ENCODE measurements around the gene NINL.

DNA sequence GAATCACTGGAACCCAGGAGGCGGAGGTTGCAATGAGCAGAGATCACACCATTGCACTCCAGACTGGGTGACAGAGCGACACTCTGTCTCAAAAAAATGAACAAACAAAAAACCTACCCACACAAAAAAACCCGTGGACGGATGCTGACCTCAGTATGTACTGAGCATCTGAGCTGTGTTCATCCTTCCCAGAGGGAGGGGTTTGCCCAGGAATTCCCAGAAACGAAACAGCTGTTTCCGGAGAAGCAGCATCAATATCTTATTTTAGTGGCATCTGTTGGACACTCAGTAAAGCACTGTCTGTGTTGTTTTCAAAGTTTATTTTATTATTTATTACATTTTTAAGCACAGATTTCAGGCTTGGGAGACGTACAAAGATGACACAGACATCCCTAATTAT lies 19.8 kb upstream of the NINL start:
- TF ChIP-seq, protein P1, sequence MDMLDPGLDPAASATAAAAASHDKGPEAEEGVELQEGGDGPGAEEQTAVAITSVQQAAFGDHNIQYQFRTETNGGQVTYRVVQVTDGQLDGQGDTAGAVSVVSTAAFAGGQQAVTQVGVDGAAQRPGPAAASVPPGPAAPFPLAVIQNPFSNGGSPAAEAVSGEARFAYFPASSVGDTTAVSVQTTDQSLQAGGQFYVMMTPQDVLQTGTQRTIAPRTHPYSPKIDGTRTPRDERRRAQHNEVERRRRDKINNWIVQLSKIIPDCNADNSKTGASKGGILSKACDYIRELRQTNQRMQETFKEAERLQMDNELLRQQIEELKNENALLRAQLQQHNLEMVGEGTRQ (IDR thresholded peaks at IDR 0.05; ENCODE audit: low read depth, low read length): no peak
- TF ChIP-seq, protein P2, sequence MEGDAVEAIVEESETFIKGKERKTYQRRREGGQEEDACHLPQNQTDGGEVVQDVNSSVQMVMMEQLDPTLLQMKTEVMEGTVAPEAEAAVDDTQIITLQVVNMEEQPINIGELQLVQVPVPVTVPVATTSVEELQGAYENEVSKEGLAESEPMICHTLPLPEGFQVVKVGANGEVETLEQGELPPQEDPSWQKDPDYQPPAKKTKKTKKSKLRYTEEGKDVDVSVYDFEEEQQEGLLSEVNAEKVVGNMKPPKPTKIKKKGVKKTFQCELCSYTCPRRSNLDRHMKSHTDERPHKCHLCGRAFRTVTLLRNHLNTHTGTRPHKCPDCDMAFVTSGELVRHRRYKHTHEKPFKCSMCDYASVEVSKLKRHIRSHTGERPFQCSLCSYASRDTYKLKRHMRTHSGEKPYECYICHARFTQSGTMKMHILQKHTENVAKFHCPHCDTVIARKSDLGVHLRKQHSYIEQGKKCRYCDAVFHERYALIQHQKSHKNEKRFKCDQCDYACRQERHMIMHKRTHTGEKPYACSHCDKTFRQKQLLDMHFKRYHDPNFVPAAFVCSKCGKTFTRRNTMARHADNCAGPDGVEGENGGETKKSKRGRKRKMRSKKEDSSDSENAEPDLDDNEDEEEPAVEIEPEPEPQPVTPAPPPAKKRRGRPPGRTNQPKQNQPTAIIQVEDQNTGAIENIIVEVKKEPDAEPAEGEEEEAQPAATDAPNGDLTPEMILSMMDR (conservative IDR thresholded peaks at IDR 0.05; ENCODE audit: low read depth, low read length): no peak
- TF ChIP-seq POLR2A (IDR thresholded peaks at IDR 0.05; ENCODE audit: low read depth, low read length) (no peak), RAD21 (IDR thresholded peaks at IDR 0.05; ENCODE audit: low read length) (no peak), RFX5 (IDR thresholded peaks at IDR 0.05; ENCODE audit: low read depth, low read length) (no peak), MAFK (IDR thresholded peaks at IDR 0.05; ENCODE audit: low read depth, low read length) (no peak), RCOR1 (IDR thresholded peaks at IDR 0.05; ENCODE audit: insufficient replicate concordance, low read length) (no peak), MXI1 (IDR thresholded peaks at IDR 0.05; ENCODE audit: borderline replicate concordance, low read depth, low read length) (no peak), CEBPB (IDR thresholded peaks at IDR 0.05; ENCODE audit: low read depth, low read length) (no peak)
